Mesothelial cell of epicardium (in vitro differentiated cells): ENCODE data around the gene KCNC3. TPM values are rescaled to one million over a fixed set of nuclear protein-coding genes. Genes with fewer than 3 reads are reported as not detected.

Experiments used
- DNase-seq, 2 experiments: peaks; one replicate each; pipeline ENCODE4 v3.0.0; 2021; ENCODE audit warnings: low spot score in 2 of 2; ENCODE audit not compliant: unreplicated experiment in 2 of 2
- H3K27ac Mint-ChIP-seq: 2 replicates; pipeline ENCODE4 v1.8.0; 2021; ENCODE audit warnings: mixed read lengths
- H3K27me3 Mint-ChIP-seq: 2 replicates; pipeline ENCODE4 v1.8.0; 2021; ENCODE audit warnings: low read depth, mixed read lengths
- H3K36me3 Mint-ChIP-seq: 2 replicates; pipeline ENCODE4 v1.8.0; 2021; ENCODE audit warnings: mixed read lengths
- H3K4me1 Mint-ChIP-seq: 2 replicates; pipeline ENCODE4 v1.8.0; 2021; ENCODE audit warnings: mixed read lengths
- H3K4me3 Mint-ChIP-seq: 2 replicates; pipeline ENCODE4 v1.8.0; 2021; ENCODE audit warnings: mild to moderate bottlenecking, moderate library complexity, mixed read lengths
- H3K9me3 Mint-ChIP-seq: 2 replicates; pipeline ENCODE4 v1.8.0; 2021; ENCODE audit warnings: mixed read lengths
- CTCF ChIP-seq: fragments of 200-600 bp; sonication (generic); IDR thresholded peaks from one replicate; pipeline ENCODE4 v1.5.0; 2021; ENCODE audit warnings: antibody characterized with exemption; ENCODE audit not compliant: unreplicated experiment
- total RNA-seq: library from RNA; stranded (reverse); gene quantifications from 3 replicates; pipeline ENCODE4 v1.2.1, GENCODE V29; 2021

Gene KCNC3
- total RNA-seq, 1 donor from 2014 or later = 54.4 TPM

- TF ChIP-seq CTCF = no peak
- no peak overlapping the region for H3K27ac Mint-ChIP-seq
- H3K9me3 Mint-ChIP-seq = no peaks in the 10 kb centered on the region
- DNase-seq = no peak
- H3K4me1 Mint-ChIP-seq = no peaks in the 10 kb centered on the region
- peaks cover 10% of the 10 kb centered on the region for H3K27me3 Mint-ChIP-seq
- H3K4me3 Mint-ChIP-seq = no peak overlapping the region
- H3K36me3 Mint-ChIP-seq = peaks cover 9% of the 10 kb centered on the region
Observed at GRCh38 chr19:50263176-50263575, 66.0 kb downstream of the KCNC3 start.

Other genes with a start within 250 kb of the KCNC3 start
- gene IZUMO2, start 166.1 kb downstream of the KCNC3 start, total RNA-seq = not detected in 3 replicates
- 52.3 to 56.6 TPM (median 53.8 TPM) in 3 replicates for gene MYH14, start 125.8 kb downstream of the KCNC3 start, total RNA-seq
- gene NAPSA, start 36.3 kb upstream of the KCNC3 start, total RNA-seq = 2.4 to 3.5 TPM (median 3.2 TPM) in 3 replicates
- gene NR1H2, start 47.1 kb upstream of the KCNC3 start, total RNA-seq = 35.4 to 39.1 TPM (median 37.3 TPM) in 3 replicates
- gene POLD1, start 55.0 kb upstream of the KCNC3 start, total RNA-seq = 58.4 to 60.6 TPM (median 60.3 TPM) in 3 replicates
- gene SPIB, start 89.6 kb upstream of the KCNC3 start, total RNA-seq = 0.11 TPM in 1 of 3 replicates, not detected in the others
- 0.89 to 1.9 TPM (median 1.2 TPM) in 3 replicates for gene MYBPC2, start 103.5 kb upstream of the KCNC3 start, total RNA-seq
- 175 to 181 TPM (median 176 TPM) in 3 replicates for gene EMC10, start 147.1 kb upstream of the KCNC3 start, total RNA-seq
- 10.1 to 12.7 TPM (median 11.5 TPM) in 3 replicates for gene GARIN5A, start 147.5 kb upstream of the KCNC3 start, total RNA-seq
- gene JOSD2, start 181.8 kb upstream of the KCNC3 start, total RNA-seq = 16.4 to 18.7 TPM (median 17.5 TPM) in 3 replicates
- gene ASPDH, start 184.5 kb upstream of the KCNC3 start, total RNA-seq = 0.70 TPM in 1 of 3 replicates, not detected in the others
- gene LRRC4B, start 239.1 kb upstream of the KCNC3 start, total RNA-seq = 15.2 to 16.9 TPM (median 16.3 TPM) in 3 replicates